GM21528 (cell line): ENCODE measurements around the gene TUT7.
"Not testable (repeated sequence)": the region's sequence is repeated elsewhere in the genome, so short reads cannot be mapped to it uniquely, and the experiment has no call there.

Experiments
- ATAC-seq: cut with Tn5 transposase; IDR thresholded peaks from one replicate; pipeline ENCODE4 v1.9.1; 2021; ENCODE audit warnings: mild to moderate bottlenecking, moderate library complexity; ENCODE audit not compliant: unreplicated experiment, low FRiP score

TUT7 gene

GRCh38 chr9:86354011-86354817 is at the start of gene TUT7:
TUT7 (minus strand) TSS chr9:86354410; CDS start chr9:86353199, 1,211 bp downstream.
- ATAC-seq, result peak; percentile 81

GRCh38 chr9:86402591-86402990 is 48.4 kb upstream of the TUT7 start:
- ATAC-seq, result no peak

- no peak for ATAC-seq
These were observed 42.2 kb upstream of the TUT7 start for GRCh38 chr9:86396412-86396811.

- not testable (repeated sequence) for ATAC-seq
These were observed 36.0 kb upstream of the TUT7 start for GRCh38 chr9:86390184-86390583.

GRCh38 chr9:86389628-86390027 is 35.4 kb upstream of the TUT7 start:
- no peak for ATAC-seq

- no peak for ATAC-seq
These were observed 33.2 kb upstream of the TUT7 start for GRCh38 chr9:86387376-86387775.

GRCh38 chr9:86383000-86383399 is 28.8 kb upstream of the TUT7 start:
- ATAC-seq, result not testable (repeated sequence)

GRCh38 chr9:86376016-86376415 is 21.8 kb upstream of the TUT7 start:
- no peak for ATAC-seq

GRCh38 chr9:86369810-86370209 is 15.6 kb upstream of the TUT7 start:
- ATAC-seq, result no peak

GRCh38 chr9:86368871-86369521 is 14.8 kb upstream of the TUT7 start:
- no peak for ATAC-seq

GRCh38 chr9:86361176-86361575 is 7.0 kb upstream of the TUT7 start:
- no peak for ATAC-seq

- no peak for ATAC-seq
These were observed 5.1 kb upstream of the TUT7 start for GRCh38 chr9:86359151-86359879.

- no peak for ATAC-seq
These were observed 3.0 kb upstream of the TUT7 start for GRCh38 chr9:86356871-86357866.

GRCh38 chr9:86355814-86356213 is 1.6 kb upstream of the TUT7 start:
- ATAC-seq, result no peak

GRCh38 chr9:86354818-86355309 is 654 bp upstream of the TUT7 start:
- ATAC-seq, result no peak

- ATAC-seq, result no peak
These were observed 577 bp downstream of the TUT7 start for GRCh38 chr9:86353655-86354010.

- no peak for ATAC-seq
These were observed 1.7 kb downstream of the TUT7 start for GRCh38 chr9:86352440-86353077.

GRCh38 chr9:86351880-86352279 is 2.3 kb downstream of the TUT7 start:
- ATAC-seq, result no peak

- peak; percentile 31 for ATAC-seq
These were observed 4.0 kb downstream of the TUT7 start for GRCh38 chr9:86350006-86350760.
